H1 (cell line): Measurements from ENCODE around the gene WNK2. TPM values are rescaled to one million over a fixed set of nuclear protein-coding genes. Genes with fewer than 3 reads are reported as not detected.

Experiments
- CTCF ChIA-PET: fragments of 300-600 bp; sonication (Branson Sonifier 250); formaldehyde crosslinking; loops from one replicate; lab custom pipeline; 2021; ENCODE audit not compliant: partially characterized antibody; lab: Charles Lee
- POLR2A ChIA-PET: fragments of 300-600 bp; sonication (Branson Sonifier 250); formaldehyde crosslinking; loops from one replicate; lab custom pipeline; 2021; ENCODE audit warnings: inconsistent platforms; ENCODE audit not compliant: partially characterized antibody; lab: Charles Lee
- DNase-seq, 2 experiments: peaks; one replicate each; pipeline versions ENCODE4 v3.0.0 to v3.0.0-alpha.2; 2010 to 2022; ENCODE audit warnings: low spot score in 2 of 2, low read depth in 1 of 2, mixed read lengths in 1 of 2
- FAIRE-seq: peaks from 2 replicates; lab custom pipeline; 2011; peaks lifted over from hg19 to GRCh38; lab: Jason Lieb, UNC
- H2AFZ ChIP-seq: 2 replicates; pipeline ENCODE4 v1.8.1; 2012; ENCODE audit warnings: low read length, inconsistent platforms
- H2AK5ac ChIP-seq: 2 replicates; pipeline ENCODE4 v1.6.1; 2013; ENCODE audit warnings: low read depth, low read length
- H2BK120ac ChIP-seq: replicated peaks from 2 replicates; pipeline ENCODE3; 2013; ENCODE audit warnings: low read depth, low read length, inconsistent platforms
- H2BK12ac ChIP-seq: 2 replicates; pipeline ENCODE4 v1.6.1; 2013; ENCODE audit warnings: low read depth, low read length
- H2BK15ac ChIP-seq: 2 replicates; pipeline ENCODE4 v1.6.1; 2013; ENCODE audit warnings: low read length
- H2BK20ac ChIP-seq: 2 replicates; pipeline ENCODE4 v1.6.1; 2013; ENCODE audit warnings: low read length
- H2BK5ac ChIP-seq: 2 replicates; pipeline ENCODE4 v1.6.1; 2013; ENCODE audit warnings: low read depth, low read length
- H3K14ac ChIP-seq: 2 replicates; pipeline ENCODE4 v1.6.1; 2013; ENCODE audit warnings: inconsistent platforms; ENCODE audit not compliant: insufficient read length
- H3K18ac ChIP-seq: 2 replicates; pipeline ENCODE4 v1.6.1; 2013; ENCODE audit warnings: low read length; ENCODE audit errors: extremely low read depth
- H3K23ac ChIP-seq: 2 replicates; pipeline ENCODE4 v1.6.1; 2013; ENCODE audit warnings: inconsistent platforms; ENCODE audit not compliant: insufficient read length
- H3K23me2 ChIP-seq: 2 replicates; pipeline ENCODE4 v1.6.1; 2013; ENCODE audit warnings: low read depth, low read length
- H3K27ac ChIP-seq: 2 replicates; pipeline ENCODE4 v1.6.1; 2011; ENCODE audit warnings: low read depth, low read length, inconsistent platforms
- H3K27me3 ChIP-seq, 4 experiments: replicated peaks in 1 of 4; 1 replicate in 1 of 4; 2 replicates in 3 of 4; pipeline versions ENCODE4 v1.6.1 to v1.8.1; 2011 to 2013; ENCODE audit warnings: low read length in 3 of 4, mild to moderate bottlenecking in 3 of 4, inconsistent platforms in 2 of 4, mixed read lengths in 2 of 4, moderate library complexity in 1 of 4; ENCODE audit not compliant: control insufficient read depth in 3 of 4, insufficient read depth in 3 of 4; ENCODE audit errors: extremely low read depth in 1 of 4
- H3K36me3 ChIP-seq, 4 experiments: 2 replicates each; pipeline versions ENCODE4 v1.6.1 to v1.8.1; 2011 to 2013; ENCODE audit warnings: mild to moderate bottlenecking in 4 of 4, low read length in 3 of 4, moderate library complexity in 2 of 4, control low read depth in 1 of 4, inconsistent platforms in 1 of 4; ENCODE audit not compliant: insufficient read depth in 4 of 4, control insufficient read depth in 2 of 4
- H3K4ac ChIP-seq: replicated peaks from 2 replicates; pipeline ENCODE3; 2013; ENCODE audit warnings: low read length, low read depth, mixed read lengths, inconsistent platforms; ENCODE audit not compliant: insufficient read length
- H3K4me1 ChIP-seq, 4 experiments: replicated peaks in 1 of 4; 1 replicate in 1 of 4; 2 replicates in 3 of 4; pipeline versions ENCODE4 v1.6.1 to v1.8.1; 2011 to 2013; ENCODE audit warnings: low read length in 3 of 4, inconsistent platforms in 2 of 4, mixed read lengths in 1 of 4; ENCODE audit not compliant: insufficient read depth in 4 of 4, control insufficient read depth in 3 of 4
- H3K4me2 ChIP-seq, 2 experiments: 2 replicates each; pipeline versions ENCODE4 v1.6.1 to v1.8.1; 2011 to 2013; ENCODE audit warnings: low read depth in 2 of 2, low read length in 2 of 2, control low read depth in 1 of 2, inconsistent platforms in 1 of 2, mild to moderate bottlenecking in 1 of 2; ENCODE audit not compliant: insufficient read depth in 1 of 2
- H3K4me3 ChIP-seq, 4 experiments: fragments of 200-600, 300-600 bp in 1 of 4; sonication (generic), shearing (Covaris generic), sonication (Bioruptor Twin) in 1 of 4; 2 replicates each; pipeline versions ENCODE4 v1.5.1 to v1.8.1; 2011 to 2016; ENCODE audit warnings: low read length in 4 of 4, low read depth in 3 of 4, control low read depth in 2 of 4, inconsistent platforms in 2 of 4, mild to moderate bottlenecking in 2 of 4, mixed read lengths in 1 of 4, moderate library complexity in 1 of 4; ENCODE audit not compliant: insufficient read depth in 2 of 4; ENCODE audit errors: extremely low read depth in 1 of 4
- H3K56ac ChIP-seq: replicated peaks from 2 replicates; pipeline ENCODE3; 2013; ENCODE audit warnings: low read depth, mild to moderate bottlenecking, mixed read lengths, low read length, inconsistent platforms; ENCODE audit not compliant: insufficient read length
- H3K79me1 ChIP-seq: 2 replicates; pipeline ENCODE4 v1.6.1; 2013; ENCODE audit warnings: low read depth, low read length, control low read depth
- H3K79me2 ChIP-seq, 2 experiments: 2 replicates each; pipeline versions ENCODE4 v1.6.1 to v1.8.1; 2012 to 2013; ENCODE audit warnings: low read length in 2 of 2, mild to moderate bottlenecking in 2 of 2, inconsistent platforms in 1 of 2; ENCODE audit not compliant: insufficient read depth in 2 of 2, control insufficient read depth in 1 of 2
- H3K9ac ChIP-seq, 4 experiments: replicated peaks in 1 of 4; 1 replicate in 1 of 4; 2 replicates in 3 of 4; pipeline versions ENCODE4 v1.6.1 to v1.8.1; 2011 to 2013; ENCODE audit warnings: low read depth in 3 of 4, low read length in 3 of 4, control low read depth in 2 of 4, mild to moderate bottlenecking in 2 of 4, moderate library complexity in 2 of 4, inconsistent platforms in 1 of 4; ENCODE audit errors: extremely low read depth in 1 of 4
- H3K9me3 ChIP-seq, 2 experiments: 2 replicates each; pipeline versions ENCODE4 v1.6.1 to v1.8.1; 2012 to 2013; ENCODE audit warnings: mild to moderate bottlenecking in 2 of 2, moderate library complexity in 2 of 2, control low read depth in 1 of 2, inconsistent platforms in 1 of 2, low read depth in 1 of 2, low read length in 1 of 2, mixed read lengths in 1 of 2; ENCODE audit not compliant: insufficient read depth in 2 of 2
- H4K20me1 ChIP-seq, 2 experiments: replicated peaks in 1 of 2; 2 replicates each; pipeline versions ENCODE3 to v1.8.1; 2011 to 2013; ENCODE audit warnings: inconsistent platforms in 2 of 2, low read length in 2 of 2, mild to moderate bottlenecking in 1 of 2; ENCODE audit not compliant: insufficient read depth in 2 of 2, control insufficient read depth in 1 of 2
- H4K5ac ChIP-seq: 2 replicates; pipeline ENCODE4 v1.6.1; 2013; ENCODE audit warnings: low read length, low read depth, mixed read lengths, inconsistent platforms; ENCODE audit not compliant: insufficient read length
- H4K8ac ChIP-seq: 2 replicates; pipeline ENCODE4 v1.8.0; 2013; ENCODE audit warnings: mild to moderate bottlenecking, moderate library complexity, low read length, inconsistent platforms; ENCODE audit not compliant: insufficient read depth; ENCODE audit errors: extremely low read depth
- H4K91ac ChIP-seq: replicated peaks from 2 replicates; pipeline ENCODE3; 2013; ENCODE audit warnings: low read length, mixed read lengths, inconsistent platforms; ENCODE audit not compliant: insufficient read length
- ATF3 ChIP-seq: IDR thresholded peaks from 2 replicates; pipeline ENCODE4 v1.6.1; 2011; ENCODE audit warnings: low read depth, mild to moderate bottlenecking, low read length; ENCODE audit not compliant: insufficient read depth
- BACH1 ChIP-seq: IDR thresholded peaks from 2 replicates; pipeline ENCODE4 v1.6.1; 2012; ENCODE audit warnings: low read length, improper control_type of control experiment
- MAFK ChIP-seq: IDR thresholded peaks from 2 replicates; pipeline ENCODE4 v1.6.1; 2012; ENCODE audit warnings: low read depth, mild to moderate bottlenecking, improper control_type of control experiment, low read length
- POU5F1 ChIP-seq: IDR thresholded peaks from 2 replicates; pipeline ENCODE4 v1.6.1; 2011; ENCODE audit warnings: low read depth, mild to moderate bottlenecking, low read length, moderate library complexity
- RNF2 ChIP-seq: fragments of 200-900, 300-1000 bp; sonication (generic); IDR thresholded peaks from 2 replicates; pipeline ENCODE4 v1.7.1; 2016; ENCODE audit warnings: borderline replicate concordance, low read depth, mild to moderate bottlenecking, antibody characterized with exemption, low read length; ENCODE audit not compliant: poor library complexity, severe bottlenecking; ENCODE audit errors: missing control alignments
- SIN3A ChIP-seq, 2 experiments: IDR thresholded peaks in 1 of 2; conservative IDR thresholded peaks in 1 of 2; 2 replicates each; pipeline ENCODE4 v1.6.1; 2011 to 2012; ENCODE audit warnings: low read length in 2 of 2, improper control_type of control experiment in 1 of 2, low read depth in 1 of 2, mild to moderate bottlenecking in 1 of 2
- SP4 ChIP-seq: IDR thresholded peaks from 2 replicates; pipeline ENCODE4 v1.6.1; 2012; ENCODE audit warnings: low read length, inconsistent platforms
- TAF7 ChIP-seq: optimal IDR thresholded peaks from 2 replicates; pipeline ENCODE3; 2011; ENCODE audit warnings: low read depth, mild to moderate bottlenecking, inconsistent platforms, low read length, moderate library complexity, borderline replicate concordance
- ZNF274 ChIP-seq: IDR thresholded peaks from 2 replicates; pipeline ENCODE4 v1.7.0; 2012; ENCODE audit warnings: low read length, borderline replicate concordance; ENCODE audit errors: extremely low read depth
- WGBS, 2 experiments: shearing (Covaris generic) in 1 of 2; methylation state at CpG; one replicate each; pipeline versions ENCODE4 v1.1.6 to v1.1.7; 2013 to 2015; ENCODE audit warnings: low lambda C conversion rate in 2 of 2, mixed read lengths in 2 of 2, inconsistent platforms in 1 of 2, low coverage in 1 of 2, missing lambda C conversion rate in 1 of 2; ENCODE audit not compliant: insufficient replicate concordance in 2 of 2, insufficient coverage in 1 of 2, insufficient read length in 1 of 2; ENCODE audit errors: extremely low coverage in 1 of 2, missing lambda C conversion rate in 1 of 2; 5-methylcytosine and 5-hydroxymethylcytosine counted together
- polyA plus RNA-seq, 7 experiments: library from polyadenylated mRNA; depleted of rRNA in 3 of 7; stranded (reverse) in 5 of 7; unstranded in 2 of 7; fragments of >200 nt in 5 of 7; fragments of 200-250 nt in 2 of 7; gene quantifications; 1 replicate in 5 of 7; 2 replicates in 1 of 7; 4 replicates in 1 of 7; pipeline versions ENCODE4 v1.2.1 to v1.2.3, GENCODE V29; 2011 to 2013; ENCODE audit warnings: missing spikeins in 2 of 7, mixed read lengths in 2 of 7
- total RNA-seq: library from RNA; stranded (reverse); fragmentation: NEBNext Ultra II Directional; extraction: Animal tissue kit (Norgen Biotek cat#: 25700); gene quantifications from 2 replicates; pipeline ENCODE4 v1.2.1, GENCODE V29; 2021

Gene WNK2
- total and polyA plus RNA-seq, 2 of the 8 experiments (the other 6 are each of a cell fraction or from before 2014, with no cell fraction given) = 12.0 to 87.2 TPM

GRCh38 chr9:93307468-93308157 lies 123.7 kb downstream of the WNK2 start:
- WGBS, 2 experiments = 93% methylated on average over 24 of the region's 24 CpGs; no CpG with 5 or more reads in 1 of the 2 experiments
- Histone ChIP-seq H2BK15ac (no peak overlapping the region), H3K79me2 (no peaks in the 10 kb centered on the region), H3K27ac (no peak overlapping the region), H3K56ac (no peak overlapping the region), H3K4ac (no peak overlapping the region), H3K23me2 (no peaks in the 10 kb centered on the region), H3K9me3 (peaks cover 5 to 6% of the 10 kb centered on the region in 2 experiments; a peak in 3 of 4 replicates), H4K20me1 (peaks cover 0 to 2% of the 10 kb centered on the region in 2 experiments), H3K23ac (no peak overlapping the region), H3K9ac (no peak overlapping the region), H4K91ac (no peak overlapping the region), H3K4me2 (no peak overlapping the region), H3K18ac (no peak overlapping the region), H2BK20ac (no peak overlapping the region), H3K4me3 (no peak overlapping the region), H2AFZ (no peak overlapping the region), H3K14ac (no peak overlapping the region), H4K8ac (no peak overlapping the region), H3K79me1 (no peaks in the 10 kb centered on the region), H3K36me3 (peaks cover 0 to 6% (median under 1%) of the 10 kb centered on the region in 4 experiments; a peak in 1 of 8 replicates), H2BK12ac (no peak overlapping the region), H2BK120ac (no peak overlapping the region), H3K27me3 (no peaks in the 10 kb centered on the region), H2AK5ac (no peak overlapping the region), H4K5ac (no peak overlapping the region), H2BK5ac (no peak overlapping the region), H3K4me1 (no peaks in the 10 kb centered on the region; a peak in 1 of 7 replicates)
- FAIRE-seq = no peak
- ChIA-PET CTCF (interaction anchor here (0.9 to 2.2 kb wide), 6 partner anchors 18 to 198 kb away, joined by 3 to 8 read pairs (median 4); no protein-coding TSS in a partner anchor), POLR2A (interaction anchor here (1.3 kb wide), 1 partner anchor 10 kb away, joined by 4 read pairs; no protein-coding TSS in a partner anchor)
- DNase-seq = no peak
- TF ChIP-seq ATF3 (no peak), MAFK (no peak), TAF7 (no peak), POU5F1 (no peak), ZNF274 (no peak), BACH1 (no peak), RNF2 (no peak), SIN3A (conservative IDR thresholded peaks at IDR 0.05 in 1 of 2, IDR thresholded peaks at IDR 0.05 in 1 of 2; ENCODE audit: low read depth in 1 of 2, low read length in 2 of 2) (no peak), SP4 (no peak)
